ENCODE measurements around the gene PPDPF. TPM values are rescaled to one million over a fixed set of nuclear protein-coding genes. Genes with fewer than 3 reads are reported as not detected.

The PPDPF gene
- total RNA-seq, 1 experiment from 2014 or later, result 149 TPM

- 100% methylated on average over 1 of the region's 4 CpGs for WGBS (ENCODE audit: extremely low coverage, insufficient read length, low lambda C conversion rate)
- no peaks in the 10 kb centered on the region for H3K4me1 ChIP-seq (ENCODE audit: insufficient read depth, low read length)
- peaks cover 49% of the 10 kb centered on the region for H3K27me3 Mint-ChIP-seq (ENCODE audit: low read depth)
These were observed 28.8 kb upstream of the PPDPF start for GRCh38 chr20:63491635-63492230.

More at GRCh38 chr20:63491635-63492230, 28.8 kb upstream of the PPDPF start:
- H3K4ac ChIP-seq (ENCODE audit: low read depth, low read length), result no peak overlapping the region
- no peak overlapping the region for H3K27ac ChIP-seq (ENCODE audit: insufficient read length, low read depth, low read length)
- H3K9me3 Mint-ChIP-seq, result peaks cover 2 to 11% of the 10 kb centered on the region in 2 experiments; a peak in 3 of 5 replicates
- H3K4me3 Mint-ChIP-seq, result no peak overlapping the region; a peak in 1 of 5 replicates
- H2BK5ac ChIP-seq (ENCODE audit: insufficient read length, low read length), result no peak overlapping the region
- no peak overlapping the region for H3K23ac ChIP-seq (ENCODE audit: insufficient read length, low read depth, low read length)
- no peak for TF ChIP-seq CTCF (conservative IDR thresholded peaks at IDR 0.05)
- no peaks in the 10 kb centered on the region for H4K20me1 ChIP-seq (ENCODE audit: control insufficient read depth, insufficient read depth, insufficient read length)
- no peak overlapping the region for H3K27ac Mint-ChIP-seq
- H3K9me3 ChIP-seq (ENCODE audit: control insufficient read depth, low read depth, low read length), result no peaks in the 10 kb centered on the region
- H4K5ac ChIP-seq (ENCODE audit: insufficient read length, low read depth, low read length), result no peak overlapping the region
- H3K36me3 Mint-ChIP-seq (ENCODE audit: insufficient read depth in 1 of 3, low read depth in 3 of 3), result peaks cover 15 to 24% (median 15%) of the 10 kb centered on the region in 3 experiments; a peak in 6 of 7 replicates
- no peaks in the 10 kb centered on the region for H3K79me2 ChIP-seq (ENCODE audit: insufficient read depth, low read length)
- no peak overlapping the region for H2BK120ac ChIP-seq (ENCODE audit: low read depth, low read length, poor library complexity, severe bottlenecking)
- no peak overlapping the region for H2AK5ac ChIP-seq (ENCODE audit: insufficient read length, low read length)
- H2BK15ac ChIP-seq (ENCODE audit: low read depth, low read length), result no peak overlapping the region
- no peak for DNase-seq
- H3K27me3 ChIP-seq (ENCODE audit: insufficient read depth, low read length), result no peaks in the 10 kb centered on the region; the same call in 1 of the 2 replicates
- no peak overlapping the region for H3T11ph ChIP-seq (ENCODE audit: low read length)
- H2AFZ ChIP-seq (ENCODE audit: low read length), result no peak overlapping the region
- H3K23me2 ChIP-seq (ENCODE audit: insufficient read length, low read depth, low read length, poor library complexity, severe bottlenecking), result no peaks in the 10 kb centered on the region
- no peaks in the 10 kb centered on the region for H3K79me1 ChIP-seq (ENCODE audit: insufficient read depth, low read depth, low read length, poor library complexity, severe bottlenecking)
- peaks cover 2 to 8% of the 10 kb centered on the region in 2 experiments; a peak in 3 of 4 replicates for H3K4me1 Mint-ChIP-seq
- no peak overlapping the region for H2BK12ac ChIP-seq (ENCODE audit: insufficient read length, low read depth, low read length)
- H4K8ac ChIP-seq (replicated peaks; ENCODE audit: insufficient read length, low read depth, low read length), result no peak overlapping the region
- H3K4me2 ChIP-seq (ENCODE audit: insufficient read depth, insufficient read length, low read length), result no peak overlapping the region
- H3K56ac ChIP-seq (ENCODE audit: insufficient read length, low read depth, low read length), result no peak overlapping the region
- H3K14ac ChIP-seq (ENCODE audit: insufficient read depth, low read length), result no peak overlapping the region
- no peak overlapping the region for H2BK20ac ChIP-seq (ENCODE audit: low read depth, low read length, poor library complexity, severe bottlenecking)
- no peak overlapping the region for H4K91ac ChIP-seq (ENCODE audit: insufficient read length, low read depth, low read length)
- no peak overlapping the region for H3K18ac ChIP-seq (ENCODE audit: insufficient read length, low read depth, low read length)
- no peak overlapping the region for H3K9ac ChIP-seq (ENCODE audit: extremely low read depth, insufficient read length, low read length)
